Measurements from ENCODE around the gene TEX30. TPM values are rescaled to one million over a fixed set of nuclear protein-coding genes. Genes with fewer than 3 reads are reported as not detected.

The TEX30 gene
- total RNA-seq, 4 donors from 2014 or later: 4.4 to 11.5 (median 6.8) TPM

DNA sequence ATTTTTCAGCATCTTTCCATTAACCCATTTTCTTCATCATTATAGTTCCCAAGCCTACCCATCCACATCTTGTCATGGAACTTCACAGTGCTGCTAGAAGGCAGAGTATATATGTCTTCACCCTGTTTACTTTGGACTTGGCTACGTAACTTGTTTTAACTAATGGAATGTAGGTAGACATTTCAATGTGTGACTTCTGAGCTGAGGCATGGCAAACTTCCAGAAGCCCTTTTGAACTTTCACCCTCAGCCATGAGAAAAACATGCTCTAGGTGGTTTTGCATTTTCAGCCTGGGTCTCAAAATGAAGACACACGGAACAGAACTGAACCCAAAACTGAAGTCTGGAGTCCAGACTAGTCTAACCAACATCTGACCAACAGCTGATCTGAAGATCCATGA, 3.2 kb downstream of the TEX30 start:
- Histone ChIP-seq H3K27me3 (no peaks in the 10 kb centered on the region), H3K9me3 (no peaks in the 10 kb centered on the region), H3K36me3 (peaks cover 6% of the 10 kb centered on the region), H3K4me1 (peaks cover 13% of the 10 kb centered on the region), H3K4me3 (no peak overlapping the region), H3K27ac (no peak overlapping the region)
- WGBS: 82% methylated on average over 2 of the region's 2 CpGs
- DNase-seq (ENCODE audit: low spot score in 2 of 2): no peak
- TF ChIP-seq EP300 (IDR thresholded peaks at IDR 0.05) (no peak), POLR2A (IDR thresholded peaks at IDR 0.05) (no peak), POLR2AphosphoS5 (IDR thresholded peaks at IDR 0.05) (no peak)
- TF ChIP-seq, protein P1, sequence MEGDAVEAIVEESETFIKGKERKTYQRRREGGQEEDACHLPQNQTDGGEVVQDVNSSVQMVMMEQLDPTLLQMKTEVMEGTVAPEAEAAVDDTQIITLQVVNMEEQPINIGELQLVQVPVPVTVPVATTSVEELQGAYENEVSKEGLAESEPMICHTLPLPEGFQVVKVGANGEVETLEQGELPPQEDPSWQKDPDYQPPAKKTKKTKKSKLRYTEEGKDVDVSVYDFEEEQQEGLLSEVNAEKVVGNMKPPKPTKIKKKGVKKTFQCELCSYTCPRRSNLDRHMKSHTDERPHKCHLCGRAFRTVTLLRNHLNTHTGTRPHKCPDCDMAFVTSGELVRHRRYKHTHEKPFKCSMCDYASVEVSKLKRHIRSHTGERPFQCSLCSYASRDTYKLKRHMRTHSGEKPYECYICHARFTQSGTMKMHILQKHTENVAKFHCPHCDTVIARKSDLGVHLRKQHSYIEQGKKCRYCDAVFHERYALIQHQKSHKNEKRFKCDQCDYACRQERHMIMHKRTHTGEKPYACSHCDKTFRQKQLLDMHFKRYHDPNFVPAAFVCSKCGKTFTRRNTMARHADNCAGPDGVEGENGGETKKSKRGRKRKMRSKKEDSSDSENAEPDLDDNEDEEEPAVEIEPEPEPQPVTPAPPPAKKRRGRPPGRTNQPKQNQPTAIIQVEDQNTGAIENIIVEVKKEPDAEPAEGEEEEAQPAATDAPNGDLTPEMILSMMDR (IDR thresholded peaks at IDR 0.05): no peak

DNA sequence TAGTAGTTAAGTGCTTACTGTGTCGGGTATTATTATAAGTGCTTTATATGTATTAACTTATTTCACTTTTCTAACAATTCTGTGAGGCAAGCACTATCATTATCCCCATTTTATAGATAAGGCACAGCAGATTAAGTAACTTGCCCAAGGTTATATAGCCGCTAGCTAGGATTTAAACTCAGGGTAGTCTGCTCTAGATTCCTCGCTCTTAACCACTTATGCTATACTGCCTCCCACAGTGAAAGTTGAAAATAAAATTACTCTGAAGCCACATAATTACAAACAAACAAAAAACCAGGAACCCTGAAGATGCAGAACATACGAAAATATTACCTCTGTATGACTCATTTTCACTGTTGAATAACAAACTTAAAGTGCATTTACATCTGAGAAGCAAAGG, 3.9 kb downstream of the TEX30 start:
- Histone ChIP-seq H3K27ac (no peak overlapping the region), H3K27me3 (no peaks in the 10 kb centered on the region), H3K4me3 (no peak overlapping the region), H3K9me3 (no peaks in the 10 kb centered on the region), H3K4me1 (peaks cover 13% of the 10 kb centered on the region), H3K36me3 (peaks cover 7% of the 10 kb centered on the region)
- no peak for DNase-seq (ENCODE audit: low spot score in 2 of 2)
- TF ChIP-seq EP300 (IDR thresholded peaks at IDR 0.05): no peak
- 73% methylated on average over 4 of the region's 4 CpGs for WGBS

DNA sequence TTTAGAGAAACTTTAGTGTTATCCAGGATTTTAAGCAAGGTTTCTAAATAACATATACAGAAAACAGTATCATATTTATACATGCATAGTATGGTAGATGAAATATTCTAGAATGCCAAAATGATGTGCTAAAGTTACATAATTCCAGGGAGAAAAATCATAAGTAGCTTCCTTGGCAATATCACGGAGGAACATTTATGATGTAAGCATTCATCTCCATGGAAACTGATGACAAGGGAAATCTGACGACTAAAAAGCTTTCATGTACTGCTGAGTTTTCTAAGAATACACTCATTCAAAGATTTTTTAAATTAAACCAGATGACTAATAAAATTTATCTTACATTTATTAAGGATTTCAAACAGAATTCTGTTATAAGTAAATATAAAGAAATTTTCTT, 4.7 kb downstream of the TEX30 start:
- Histone ChIP-seq H3K9me3 (no peaks in the 10 kb centered on the region), H3K27me3 (no peaks in the 10 kb centered on the region), H3K4me3 (no peak overlapping the region), H3K27ac (no peak overlapping the region), H3K36me3 (peaks cover 7% of the 10 kb centered on the region), H3K4me1 (peaks cover 9% of the 10 kb centered on the region)
- 60% methylated on average over 2 of the region's 2 CpGs for WGBS
- TF ChIP-seq, protein P1 (IDR thresholded peaks at IDR 0.05): no peak
- no peak for DNase-seq (ENCODE audit: low spot score in 2 of 2)

DNA sequence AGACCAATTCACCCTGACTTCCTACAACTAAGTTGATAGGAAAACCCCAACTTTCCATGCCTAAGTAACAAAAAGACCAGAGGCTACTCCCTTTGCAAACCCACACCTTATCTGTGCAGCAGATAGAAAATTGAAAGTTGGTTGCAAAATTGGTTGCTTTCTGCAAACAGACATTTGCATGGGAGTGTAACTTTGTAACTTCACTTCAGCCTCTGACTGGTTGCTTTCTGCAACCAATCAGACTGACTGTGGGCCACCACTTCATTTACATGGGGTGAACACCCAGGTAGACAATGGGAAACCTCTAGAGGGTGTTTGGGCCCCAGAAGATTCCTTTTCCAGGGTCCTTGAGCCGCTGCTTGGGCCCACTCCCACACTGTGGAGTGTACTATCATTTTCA, 9.8 kb downstream of the TEX30 start:
- Histone ChIP-seq H3K9me3 (no peaks in the 10 kb centered on the region), H3K27ac (no peak overlapping the region), H3K4me1 (no peaks in the 10 kb centered on the region), H3K27me3 (no peaks in the 10 kb centered on the region), H3K36me3 (peaks cover 7% of the 10 kb centered on the region), H3K4me3 (no peak overlapping the region)
- TF ChIP-seq, protein P1 (IDR thresholded peaks at IDR 0.05): no peak
- TF ChIP-seq POLR2A (IDR thresholded peaks at IDR 0.05) (no peak), POLR2AphosphoS5 (IDR thresholded peaks at IDR 0.05) (no peak), EP300 (IDR thresholded peaks at IDR 0.05) (no peak)
- WGBS: 83% methylated on average over 1 of the region's 1 CpG
- DNase-seq (ENCODE audit: low spot score in 2 of 2): no peak

DNA sequence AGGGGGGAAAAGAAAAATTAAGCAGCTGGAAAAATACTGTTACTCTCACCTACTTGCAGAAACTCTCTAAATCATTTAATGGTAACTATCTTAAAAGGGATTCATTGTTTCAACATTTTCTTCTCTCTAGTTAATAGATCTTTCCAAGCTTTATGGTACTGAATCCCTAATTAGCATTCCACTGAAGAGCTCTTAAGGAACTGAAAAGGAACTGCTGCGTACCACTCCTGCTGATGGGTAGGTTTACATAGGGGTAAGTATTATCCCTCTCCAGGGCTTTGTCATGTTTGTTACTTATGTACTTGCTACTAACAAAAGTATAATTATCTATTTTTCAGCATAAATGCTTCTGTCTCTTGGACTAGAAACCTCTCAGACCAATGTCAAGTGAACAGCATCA, 12.5 kb downstream of the TEX30 start:
- DNase-seq (ENCODE audit: low spot score in 2 of 2): no peak
- no peak for TF ChIP-seq EP300 (IDR thresholded peaks at IDR 0.05)
- no peak for TF ChIP-seq POLR2A (IDR thresholded peaks at IDR 0.05)
- TF ChIP-seq, protein P1 (IDR thresholded peaks at IDR 0.05): no peak
- no peak for TF ChIP-seq POLR2AphosphoS5 (IDR thresholded peaks at IDR 0.05)
- no peaks in the 10 kb centered on the region for H3K27me3 ChIP-seq
- H3K4me3 ChIP-seq: no peak overlapping the region
- H3K36me3 ChIP-seq: peaks cover 7% of the 10 kb centered on the region
- no peaks in the 10 kb centered on the region for H3K9me3 ChIP-seq
- WGBS: 88% methylated on average over 1 of the region's 1 CpG
- H3K4me1 ChIP-seq: no peaks in the 10 kb centered on the region
- no peak overlapping the region for H3K27ac ChIP-seq

DNA sequence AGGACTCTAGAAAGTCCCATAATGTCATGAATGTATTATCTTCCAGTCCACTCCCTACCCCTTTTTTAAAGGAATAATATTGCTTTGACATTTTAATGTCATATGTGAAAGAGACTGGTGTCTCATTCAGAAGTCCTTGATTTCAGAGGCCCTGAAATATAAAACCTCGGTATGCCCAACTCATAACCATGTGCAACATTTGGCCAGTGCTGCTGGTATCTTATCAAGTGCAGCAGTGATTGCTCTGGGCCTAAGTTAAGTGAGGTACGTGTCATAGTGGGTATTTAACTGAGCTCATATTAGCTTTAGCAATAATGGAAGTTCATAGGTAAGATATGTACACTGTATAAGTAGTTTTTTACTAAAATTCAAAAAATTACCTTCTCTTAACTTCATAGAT, 14.7 kb downstream of the TEX30 start:
- H3K27me3 ChIP-seq: no peaks in the 10 kb centered on the region
- DNase-seq (ENCODE audit: low spot score in 2 of 2): no peak
- no peaks in the 10 kb centered on the region for H3K36me3 ChIP-seq
- no peaks in the 10 kb centered on the region for H3K9me3 ChIP-seq
- no peak overlapping the region for H3K4me3 ChIP-seq
- TF ChIP-seq, protein P1 (IDR thresholded peaks at IDR 0.05): no peak
- TF ChIP-seq POLR2AphosphoS5 (IDR thresholded peaks at IDR 0.05) (no peak), EP300 (IDR thresholded peaks at IDR 0.05) (no peak), POLR2A (IDR thresholded peaks at IDR 0.05) (no peak)
- 84% methylated on average over 2 of the region's 2 CpGs for WGBS
- no peaks in the 10 kb centered on the region for H3K4me1 ChIP-seq
- H3K27ac ChIP-seq: no peak overlapping the region

All from suprapubic skin (tissue), 4 donors.